ENCODE measurements around the gene PCNX2. TPM values are rescaled to one million over a fixed set of nuclear protein-coding genes. Genes with fewer than 3 reads are reported as not detected.

PCNX2 gene
- total and polyA plus RNA-seq, 2 experiments from 2014 or later = 3.9 to 11.0 TPM

DNA sequence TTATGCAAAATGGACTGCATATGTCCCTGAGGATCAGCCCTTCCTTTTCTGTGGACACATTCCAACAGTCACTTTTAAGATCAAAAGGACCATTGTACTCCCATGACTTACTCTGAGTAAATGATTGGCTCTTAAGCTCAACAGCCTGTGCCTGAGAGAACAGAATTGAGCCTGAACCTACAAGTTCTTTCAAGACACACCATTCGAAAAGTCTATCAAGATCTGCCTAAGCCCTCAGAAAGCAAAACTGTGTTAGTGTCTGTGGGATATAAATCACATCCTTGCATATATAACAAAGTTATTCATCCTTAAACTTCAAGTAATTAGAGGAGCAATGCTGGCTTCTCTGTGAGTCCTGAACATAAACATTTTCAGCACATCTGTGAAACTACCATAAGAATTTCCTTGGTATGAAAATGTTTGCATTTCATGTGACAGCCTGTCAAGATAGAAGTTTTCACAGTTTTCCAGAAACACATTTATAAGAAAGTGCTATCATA, 41.6 kb downstream of the PCNX2 start:
- WGBS (ENCODE audit: low lambda C conversion rate, missing lambda C conversion rate) = 14% methylated on average over 1 of the region's 1 CpG

DNA sequence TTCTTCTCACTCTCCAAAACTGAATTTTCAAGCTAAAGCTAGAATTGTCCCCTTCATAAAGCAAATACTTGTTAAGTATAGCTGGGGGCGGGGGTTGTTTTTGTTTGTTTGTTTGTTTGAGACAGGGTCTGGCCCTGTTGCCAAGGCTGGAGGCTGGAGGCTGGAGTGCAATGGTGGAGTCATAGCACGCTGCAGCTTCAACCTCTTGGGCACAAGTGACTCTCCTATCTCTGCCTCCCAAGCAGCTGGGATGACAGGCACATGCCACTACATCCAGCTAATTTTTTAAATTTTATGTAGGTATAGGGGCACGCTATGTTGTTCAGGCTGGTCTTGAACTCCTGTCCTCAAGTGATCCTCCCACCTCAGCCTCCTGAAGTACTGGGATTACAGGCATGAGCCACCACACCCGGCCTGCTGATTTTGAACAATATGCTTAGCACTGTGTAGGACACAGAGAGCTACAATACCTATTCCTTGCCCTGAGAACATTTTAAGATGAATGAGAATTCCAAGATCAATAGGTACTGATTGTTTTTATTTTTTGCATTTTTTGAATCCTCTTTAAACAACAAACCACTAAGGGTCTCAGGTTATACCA, 42.2 kb downstream of the PCNX2 start:
- H4K20me1 ChIP-seq (ENCODE audit: insufficient read depth, poor library complexity, severe bottlenecking) = no peaks in the 10 kb centered on the region
- H3K79me2 ChIP-seq = no peaks in the 10 kb centered on the region
- 89% methylated on average over 4 of the region's 4 CpGs for WGBS (ENCODE audit: low lambda C conversion rate, missing lambda C conversion rate)
- peak overlapping the region; percentile 66 for H3K27ac ChIP-seq
- peaks cover 12% of the 10 kb centered on the region for H3K4me1 ChIP-seq (ENCODE audit: insufficient read depth)
- DNase-seq (ENCODE audit: low spot score) = no peak
- no peaks in the 10 kb centered on the region for H3K36me3 ChIP-seq (replicated peaks; ENCODE audit: insufficient read depth, low read depth)
- no peak overlapping the region for H2AFZ ChIP-seq
- H3K4me2 ChIP-seq = no peak overlapping the region
- no peaks in the 10 kb centered on the region for H3K9me3 ChIP-seq (ENCODE audit: low read depth)
- H3K9me2 ChIP-seq (replicated peaks; ENCODE audit: insufficient read depth) = no peaks in the 10 kb centered on the region
- TF ChIP-seq, protein P1, sequence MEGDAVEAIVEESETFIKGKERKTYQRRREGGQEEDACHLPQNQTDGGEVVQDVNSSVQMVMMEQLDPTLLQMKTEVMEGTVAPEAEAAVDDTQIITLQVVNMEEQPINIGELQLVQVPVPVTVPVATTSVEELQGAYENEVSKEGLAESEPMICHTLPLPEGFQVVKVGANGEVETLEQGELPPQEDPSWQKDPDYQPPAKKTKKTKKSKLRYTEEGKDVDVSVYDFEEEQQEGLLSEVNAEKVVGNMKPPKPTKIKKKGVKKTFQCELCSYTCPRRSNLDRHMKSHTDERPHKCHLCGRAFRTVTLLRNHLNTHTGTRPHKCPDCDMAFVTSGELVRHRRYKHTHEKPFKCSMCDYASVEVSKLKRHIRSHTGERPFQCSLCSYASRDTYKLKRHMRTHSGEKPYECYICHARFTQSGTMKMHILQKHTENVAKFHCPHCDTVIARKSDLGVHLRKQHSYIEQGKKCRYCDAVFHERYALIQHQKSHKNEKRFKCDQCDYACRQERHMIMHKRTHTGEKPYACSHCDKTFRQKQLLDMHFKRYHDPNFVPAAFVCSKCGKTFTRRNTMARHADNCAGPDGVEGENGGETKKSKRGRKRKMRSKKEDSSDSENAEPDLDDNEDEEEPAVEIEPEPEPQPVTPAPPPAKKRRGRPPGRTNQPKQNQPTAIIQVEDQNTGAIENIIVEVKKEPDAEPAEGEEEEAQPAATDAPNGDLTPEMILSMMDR (IDR thresholded peaks at IDR 0.05; ENCODE audit: poor library complexity) = no peak
- no peak for TF ChIP-seq EZH2phosphoT487 (IDR thresholded peaks at IDR 0.05; ENCODE audit: low read depth, severe bottlenecking, unreplicated experiment)
- TF ChIP-seq EZH2 (IDR thresholded peaks at IDR 0.05; ENCODE audit: borderline replicate concordance) = no peak
- no peak overlapping the region for H3K4me3 ChIP-seq
- H3K27me3 ChIP-seq = no peaks in the 10 kb centered on the region

More for the DNA sequence above, 41.6 kb downstream of the PCNX2 start:
- TF ChIP-seq, protein P1 (IDR thresholded peaks at IDR 0.05; ENCODE audit: poor library complexity) = no peak
- no peak for TF ChIP-seq EZH2phosphoT487 (IDR thresholded peaks at IDR 0.05; ENCODE audit: low read depth, severe bottlenecking, unreplicated experiment)
- TF ChIP-seq EZH2 (IDR thresholded peaks at IDR 0.05; ENCODE audit: borderline replicate concordance) = no peak
- peak; percentile 46 for DNase-seq (ENCODE audit: low spot score)
- no peaks in the 10 kb centered on the region for H3K36me3 ChIP-seq (replicated peaks; ENCODE audit: insufficient read depth, low read depth)
- H3K9me3 ChIP-seq (ENCODE audit: low read depth) = no peaks in the 10 kb centered on the region
- H3K27ac ChIP-seq = peak overlapping the region; percentile 66
- no peaks in the 10 kb centered on the region for H3K9me2 ChIP-seq (replicated peaks; ENCODE audit: insufficient read depth)
- H3K79me2 ChIP-seq = no peaks in the 10 kb centered on the region
- H2AFZ ChIP-seq = no peak overlapping the region
- no peaks in the 10 kb centered on the region for H4K20me1 ChIP-seq (ENCODE audit: insufficient read depth, poor library complexity, severe bottlenecking)
- H3K4me2 ChIP-seq = peak overlapping the region; percentile 34
- H3K27me3 ChIP-seq = no peaks in the 10 kb centered on the region
- peaks cover 12% of the 10 kb centered on the region for H3K4me1 ChIP-seq (ENCODE audit: insufficient read depth)
- no peak overlapping the region for H3K4me3 ChIP-seq

DNA sequence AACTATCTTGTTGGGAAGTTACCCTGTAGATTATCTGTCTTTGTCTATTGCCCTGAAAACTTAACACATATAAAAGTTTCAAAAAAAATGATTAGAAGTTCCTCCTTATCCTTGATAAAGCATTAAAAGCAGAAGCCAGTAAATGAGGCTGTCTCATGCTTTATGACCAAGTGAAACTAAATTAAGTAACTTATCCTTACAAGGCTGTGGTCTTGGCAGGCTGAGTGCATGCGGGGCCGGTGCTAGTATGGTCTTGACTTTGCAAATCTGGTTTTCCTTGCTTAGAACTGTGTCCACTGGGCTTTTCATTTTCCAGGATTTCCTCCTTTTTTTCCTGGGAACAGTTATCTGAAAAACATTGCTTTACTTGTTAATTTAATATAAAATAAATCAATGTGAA, 43.1 kb downstream of the PCNX2 start:
- H3K4me1 ChIP-seq (ENCODE audit: insufficient read depth) = peaks cover 12% of the 10 kb centered on the region
- no peak for TF ChIP-seq EZH2 (IDR thresholded peaks at IDR 0.05; ENCODE audit: borderline replicate concordance)
- no peak for TF ChIP-seq EZH2phosphoT487 (IDR thresholded peaks at IDR 0.05; ENCODE audit: low read depth, severe bottlenecking, unreplicated experiment)
- TF ChIP-seq, protein P1 (IDR thresholded peaks at IDR 0.05; ENCODE audit: poor library complexity) = no peak
- no peak overlapping the region for H2AFZ ChIP-seq
- no peak for DNase-seq (ENCODE audit: low spot score)
- H3K27me3 ChIP-seq = no peaks in the 10 kb centered on the region
- no peaks in the 10 kb centered on the region for H3K9me3 ChIP-seq (ENCODE audit: low read depth)
- 91% methylated on average over 2 of the region's 2 CpGs for WGBS (ENCODE audit: low lambda C conversion rate, missing lambda C conversion rate)
- H4K20me1 ChIP-seq (ENCODE audit: insufficient read depth, poor library complexity, severe bottlenecking) = no peaks in the 10 kb centered on the region
- no peaks in the 10 kb centered on the region for H3K79me2 ChIP-seq
- H3K9me2 ChIP-seq (replicated peaks; ENCODE audit: insufficient read depth) = no peaks in the 10 kb centered on the region
- H3K4me2 ChIP-seq = no peak overlapping the region
- H3K4me3 ChIP-seq = no peak overlapping the region
- no peak overlapping the region for H3K27ac ChIP-seq
- no peaks in the 10 kb centered on the region for H3K36me3 ChIP-seq (replicated peaks; ENCODE audit: insufficient read depth, low read depth)

Measured in hepatocyte (in vitro differentiated cells).